Left colon (tissue), 2 donors: Measurements from ENCODE around the gene PHGDH. TPM values are rescaled to one million over a fixed set of nuclear protein-coding genes. Genes with fewer than 3 reads are reported as not detected.
A peak's percentile ranks its signal among the peaks of the same experiment; 100 is the strongest.

Experiments used
- ATAC-seq: fragments of 200-7000 bp; cut with Tn5 transposase; one replicate; pipeline ENCODE4 v1.9.1; 2020; ENCODE audit warnings: mild to moderate bottlenecking, moderate library complexity
- DNase-seq, 2 donors: peaks; one replicate each; pipeline ENCODE4 v3.0.0-alpha.2; 2020
- intact Hi-C, 2 donors: fragments of 100-400 bp; cut with DNase I in 1 of 2; cut with micrococcal nuclease in 1 of 2; formaldehyde crosslinking; loops; one replicate each; pipeline versions ENCODE4 v1.11.2 to v1.14.0; 2022; cut with DNase I, micrococcal nuclease
- total RNA-seq, 2 donors: library from RNA; stranded (reverse); fragmentation: NEBNext Ultra II Directional; extraction: Animal tissue kit (Norgen Biotek cat#: 25700); gene quantifications; one replicate each; pipeline ENCODE4 v1.2.1, GENCODE V29; 2021
- donor health status: DM: no; HTN: no; CAD: no.
- donor health status: DM: yes; HTN: yes; CAD: no.

PHGDH gene
- total RNA-seq, 2 donors from 2014 or later: 4.6 to 8.6 TPM

GRCh38 chr1:119743776-119744597, 32.3 kb downstream of the PHGDH start:
- DNase-seq (peak; percentile 56 to 70), ATAC-seq (peak; percentile 76)
- intact Hi-C loops: no loop called here

GRCh38 chr1:119744598-119744942, 32.8 kb downstream of the PHGDH start:
- no peak for DNase-seq
- intact Hi-C loops: no loop called here
- no peak for ATAC-seq

GRCh38 chr1:119745034-119745433, 33.3 kb downstream of the PHGDH start:
- ATAC-seq: peak; percentile 15
- intact Hi-C loops: no loop called here
- DNase-seq: no peak

GRCh38 chr1:119747451-119747850, 35.7 kb downstream of the PHGDH start:
- ATAC-seq (peak; percentile 6), DNase-seq (no peak)
- intact Hi-C loops: no loop called here

- intact Hi-C loops: no loop called here
- DNase-seq (no peak), ATAC-seq (no peak)
These were observed 36.3 kb downstream of the PHGDH start for GRCh38 chr1:119748040-119748439.

GRCh38 chr1:119752592-119752991, 40.9 kb downstream of the PHGDH start:
- DNase-seq (no peak), ATAC-seq (no peak)
- intact Hi-C loops: no loop called here

- ATAC-seq: no peak
- intact Hi-C loops: no loop called here
These were observed 46.9 kb downstream of the PHGDH start for GRCh38 chr1:119758584-119758983.

GRCh38 chr1:119762409-119762808, 50.7 kb downstream of the PHGDH start:
- ATAC-seq: no peak
- DNase-seq: no peak
- intact Hi-C loops: no loop called here

More at GRCh38 chr1:119758584-119758983, 46.9 kb downstream of the PHGDH start:
- DNase-seq: no peak

- DNase-seq: no peak
- no peak for ATAC-seq
- intact Hi-C loops: no loop called here
These were observed 51.2 kb downstream of the PHGDH start for GRCh38 chr1:119762953-119763352.

- intact Hi-C loops: no loop called here
- DNase-seq (no peak), ATAC-seq (no peak)
These were observed 52.5 kb downstream of the PHGDH start for GRCh38 chr1:119764220-119764619.

GRCh38 chr1:119766374-119766794, 54.6 kb downstream of the PHGDH start:
- intact Hi-C loops: no loop called here
- DNase-seq (peak; percentile 55 to 61), ATAC-seq (peak; percentile 52)

- DNase-seq: no peak
- no peak for ATAC-seq
- intact Hi-C loops: no loop called here
These were observed 55.8 kb downstream of the PHGDH start for GRCh38 chr1:119767486-119767885.

GRCh38 chr1:119768778-119769177, 57.0 kb downstream of the PHGDH start, which contains the start of gene HMGCS2:
TSS of gene HMGCS2 (minus strand) at chr1:119768905. CDS start at chr1:119768844, 61 bp downstream.
- intact Hi-C loops: no loop called here
- peak; percentile 84 to 88 for DNase-seq
- ATAC-seq: peak; percentile 76

GRCh38 chr1:119771016-119771415, 59.3 kb downstream of the PHGDH start:
- no peak for ATAC-seq
- DNase-seq: peak in 1 of 2 donors; percentile 59
- intact Hi-C loops: no loop called here

GRCh38 chr1:119771770-119772169, 60.0 kb downstream of the PHGDH start:
- no peak for DNase-seq

GRCh38 chr1:119772298-119772697, 60.6 kb downstream of the PHGDH start:
- DNase-seq (no peak), ATAC-seq (no peak)
- intact Hi-C loops: no loop called here

More at GRCh38 chr1:119771770-119772169, 60.0 kb downstream of the PHGDH start:
- ATAC-seq: no peak
- intact Hi-C loops: no loop called here

- DNase-seq: no peak
- intact Hi-C loops: no loop called here
- ATAC-seq: peak; percentile 43
These were observed 62.0 kb downstream of the PHGDH start for GRCh38 chr1:119773711-119774241.

- peak; percentile 62 to 64 for DNase-seq
- ATAC-seq: peak; percentile 51
These were observed 63.2 kb downstream of the PHGDH start for GRCh38 chr1:119774746-119775490.

GRCh38 chr1:119778359-119778758, 66.6 kb downstream of the PHGDH start:
- ATAC-seq (peak; percentile 50), DNase-seq (no peak)
- intact Hi-C loops: no loop called here

More at GRCh38 chr1:119774746-119775490, 63.2 kb downstream of the PHGDH start:
- intact Hi-C loops: no loop called here
